ENCODE data around the gene RAC2. TPM values are rescaled to one million over a fixed set of nuclear protein-coding genes. Genes with fewer than 3 reads are reported as not detected.
A peak's percentile ranks its signal among the peaks of the same experiment; 100 is the strongest.

RAC2 gene
- polyA plus RNA-seq, 2 of the 4 experiments (the other 2 are of a cell fraction), result 0.05 TPM; not detected in 1

GRCh38 chr22:37182101-37182948 is 61.7 kb downstream of the RAC2 start:
- no peak for TF ChIP-seq JUN (IDR thresholded peaks at IDR 0.05)
- TF ChIP-seq RAD21 (conservative IDR thresholded peaks at IDR 0.05 in 1 of 2, IDR thresholded peaks at IDR 0.05 in 1 of 2), result no peak
- TF ChIP-seq RFX5 (IDR thresholded peaks at IDR 0.05), result no peak
- TF ChIP-seq RARB (CRISPR knock-in tag; IDR thresholded peaks at IDR 0.05), result no peak
- no peak for TF ChIP-seq MAFK (IDR thresholded peaks at IDR 0.05; ENCODE audit: partially characterized antibody)
- no peak for TF ChIP-seq ESRRA (IDR thresholded peaks at IDR 0.05; ENCODE audit: borderline replicate concordance, low read length)
- TF ChIP-seq ATOH8 (CRISPR knock-in tag; IDR thresholded peaks at IDR 0.05; ENCODE audit: low read depth), result no peak
- Histone ChIP-seq H3K4me1 (peaks cover 74% of the 10 kb centered on the region), H3K4me2 (no peak overlapping the region), H3K9me3 (no peaks in the 10 kb centered on the region), H3K27ac (peak overlapping the region in 1 of 2 experiments; percentile 99; a peak in 3 of 6 replicates), H3K4me3 (no peak overlapping the region)
- ChIA-PET CTCF (no interaction called here), POLR2A (no interaction called here)
- no peak for FAIRE-seq
- peak in 1 of 2 experiments; percentile 26 for DNase-seq (ENCODE audit: low read depth in 1 of 2, low spot score in 1 of 2)
- ATAC-seq, result no peak
- 87% methylated on average over 34 of the region's 37 CpGs for WGBS (ENCODE audit: missing lambda C conversion rate)

- TF ChIP-seq RCOR1 (IDR thresholded peaks at IDR 0.05; ENCODE audit: low read depth, low read length) (no peak), TFCP2L1 (CRISPR knock-in tag; IDR thresholded peaks at IDR 0.05) (no peak), EP300 (IDR thresholded peaks at IDR 0.05) (no peak), ESRRA (IDR thresholded peaks at IDR 0.05; ENCODE audit: borderline replicate concordance, low read length) (no peak), NPAS2 (CRISPR knock-in tag; IDR thresholded peaks at IDR 0.05; ENCODE audit: borderline replicate concordance) (no peak), FOSL2 (IDR thresholded peaks at IDR 0.05) (no peak), FOSL2 (CRISPR knock-in tag; IDR thresholded peaks at IDR 0.05) (no peak)
- ChIA-PET POLR2A (no interaction called here), CTCF (no interaction called here)
- no peak for ATAC-seq
- H3K9me3 ChIP-seq, result no peaks in the 10 kb centered on the region
- DNase-seq (ENCODE audit: low read depth in 1 of 2, low spot score in 1 of 2), result no peak
- peaks cover 74% of the 10 kb centered on the region for H3K4me1 ChIP-seq
- no peak for FAIRE-seq
- no peak overlapping the region for H3K4me2 ChIP-seq
- H3K4me3 ChIP-seq, result no peak overlapping the region
- 92% methylated on average over 4 of the region's 4 CpGs for WGBS (ENCODE audit: missing lambda C conversion rate)
- peak overlapping the region in 1 of 2 experiments; percentile 55; a peak in 2 of 6 replicates for H3K27ac ChIP-seq
Measured at GRCh38 chr22:37181681-37182080, 62.4 kb downstream of the RAC2 start.

- peaks cover 66% of the 10 kb centered on the region for H3K4me1 ChIP-seq
- TF ChIP-seq HEYL (CRISPR knock-in tag; IDR thresholded peaks at IDR 0.05), result no peak
- TF ChIP-seq RFX5 (IDR thresholded peaks at IDR 0.05), result no peak
- no peak for TF ChIP-seq EHMT2 (IDR thresholded peaks at IDR 0.05; ENCODE audit: low read depth)
- no peak for TF ChIP-seq PBX3 (IDR thresholded peaks at IDR 0.05)
- TF ChIP-seq HOXB5 (CRISPR knock-in tag; IDR thresholded peaks at IDR 0.05), result no peak
- TF ChIP-seq NPAS2 (CRISPR knock-in tag; IDR thresholded peaks at IDR 0.05; ENCODE audit: borderline replicate concordance), result no peak
- no peak for TF ChIP-seq HOXB13 (CRISPR knock-in tag; IDR thresholded peaks at IDR 0.05; ENCODE audit: low read depth)
- TF ChIP-seq MAFK (IDR thresholded peaks at IDR 0.05; ENCODE audit: partially characterized antibody), result no peak
- TF ChIP-seq TP53 (CRISPR knock-in tag; IDR thresholded peaks at IDR 0.05), result no peak
- TF ChIP-seq MAX (IDR thresholded peaks at IDR 0.05), result no peak
- TF ChIP-seq BHLHE40 (IDR thresholded peaks at IDR 0.05; ENCODE audit: low read depth, low read length), result no peak
- no peak for TF ChIP-seq KDM5A (IDR thresholded peaks at IDR 0.05)
- no peak for TF ChIP-seq ATOH8 (CRISPR knock-in tag; IDR thresholded peaks at IDR 0.05; ENCODE audit: low read depth)
- H3K27ac ChIP-seq, result peak overlapping the region; percentile 79 to 88
- 89% methylated on average over 12 of the region's 15 CpGs for WGBS (ENCODE audit: missing lambda C conversion rate)
- DNase-seq (ENCODE audit: low read depth in 1 of 2, low spot score in 1 of 2), result no peak
- FAIRE-seq, result no peak
- no peak overlapping the region for H3K4me3 ChIP-seq
- POLR2A ChIA-PET, result no interaction called here
- peak overlapping the region; percentile 62; the same call in 2 of the 3 replicates for H3K4me2 ChIP-seq
- ATAC-seq, result no peak
- CTCF ChIA-PET, result interaction anchor here (0.6 to 4.8 kb wide), 4 partner anchors 14 to 113 kb away, joined by 3 to 32 read pairs (median 4); no protein-coding TSS in a partner anchor
- H3K9me3 ChIP-seq, result no peaks in the 10 kb centered on the region
Measured at GRCh38 chr22:37180531-37181231, 63.4 kb downstream of the RAC2 start.
